Right atrium auricular region (tissue), 2 donors: Measurements from ENCODE around the gene CACHD1. TPM values are rescaled to one million over a fixed set of nuclear protein-coding genes. Genes with fewer than 3 reads are reported as not detected.

ENCODE experiments used
- DNase-seq: peaks from one replicate; pipeline ENCODE4 v3.0.0-alpha.2; 2019; ENCODE audit warnings: low spot score
- H3K27ac ChIP-seq, 2 donors: fragments of 200-600 bp; sonication (generic); 1 replicate in 1 of 2; 2 replicates in 1 of 2; pipeline ENCODE4 v1.5.1; 2016 to 2019
- H3K27me3 ChIP-seq, 2 donors: fragments of 200-600 bp; sonication (generic); one replicate each; pipeline versions ENCODE4 v1.5.1 to v1.6.0; 2017 to 2019
- H3K36me3 ChIP-seq: fragments of 200-600 bp; sonication (generic); one replicate; pipeline ENCODE4 v1.5.1; 2016
- H3K4me1 ChIP-seq, 2 donors: fragments of 200-600 bp; sonication (generic); one replicate each; pipeline versions ENCODE4 v1.5.1 to v1.6.0; 2017 to 2019
- H3K4me3 ChIP-seq, 2 donors: fragments of 200-600 bp; sonication (generic); 1 replicate in 1 of 2; 2 replicates in 1 of 2; pipeline ENCODE4 v1.5.1; 2017 to 2019; ENCODE audit warnings: mild to moderate bottlenecking in 1 of 2, moderate library complexity in 1 of 2
- H3K9me3 ChIP-seq, 2 donors: fragments of 200-600 bp; sonication (generic); one replicate each; pipeline ENCODE4 v1.5.1; 2019
- CTCF ChIP-seq, 2 donors: fragments of 200-600 bp; sonication (generic); IDR thresholded peaks; one replicate each; pipeline ENCODE4 v1.5.1; 2019; ENCODE audit warnings: antibody characterized with exemption in 2 of 2
- total RNA-seq, 2 donors: library from RNA; depleted of rRNA; stranded (reverse); fragments of >200 nt; gene quantifications; one replicate each; pipeline ENCODE4 v1.1.0, GENCODE V29; 2016

The CACHD1 gene
- total RNA-seq, 2 donors from 2014 or later = 3.1 to 8.5 TPM

- TF ChIP-seq CTCF (IDR thresholded peaks at IDR 0.05) = no peak
- H3K27ac ChIP-seq = no peak overlapping the region
- H3K4me1 ChIP-seq = no peaks in the 10 kb centered on the region
- DNase-seq = no peak
- no peak overlapping the region for H3K4me3 ChIP-seq
- H3K27me3 ChIP-seq = no peaks in the 10 kb centered on the region
- no peaks in the 10 kb centered on the region for H3K36me3 ChIP-seq
- no peaks in the 10 kb centered on the region for H3K9me3 ChIP-seq
Observed at GRCh38 chr1:64680599-64680998, 210.7 kb downstream of the CACHD1 start.

- no peaks in the 10 kb centered on the region for H3K9me3 ChIP-seq
- no peaks in the 10 kb centered on the region for H3K27me3 ChIP-seq
- no peaks in the 10 kb centered on the region for H3K36me3 ChIP-seq
- H3K27ac ChIP-seq = no peak overlapping the region
- no peak for DNase-seq
- H3K4me3 ChIP-seq = no peak overlapping the region
- no peak for TF ChIP-seq CTCF (IDR thresholded peaks at IDR 0.05)
- H3K4me1 ChIP-seq = no peaks in the 10 kb centered on the region
Observed at GRCh38 chr1:64681043-64681442, 211.1 kb downstream of the CACHD1 start.

- no peak for DNase-seq
- Histone ChIP-seq H3K4me3 (no peak overlapping the region), H3K9me3 (no peaks in the 10 kb centered on the region), H3K27me3 (no peaks in the 10 kb centered on the region), H3K4me1 (peaks cover 0 to 17% of the 10 kb centered on the region in 2 donors), H3K27ac (no peak overlapping the region), H3K36me3 (no peaks in the 10 kb centered on the region)
- TF ChIP-seq CTCF (IDR thresholded peaks at IDR 0.05) = no peak
Observed at GRCh38 chr1:64683419-64683818, 213.5 kb downstream of the CACHD1 start.

- Histone ChIP-seq H3K4me3 (no peak overlapping the region), H3K27ac (no peak overlapping the region), H3K4me1 (peaks cover 0 to 17% of the 10 kb centered on the region in 2 donors), H3K9me3 (no peaks in the 10 kb centered on the region), H3K36me3 (no peaks in the 10 kb centered on the region), H3K27me3 (no peaks in the 10 kb centered on the region)
- TF ChIP-seq CTCF (IDR thresholded peaks at IDR 0.05) = no peak
- DNase-seq = no peak
Observed at GRCh38 chr1:64685217-64685616, 215.3 kb downstream of the CACHD1 start.

GRCh38 chr1:64685765-64686341 is 215.9 kb downstream of the CACHD1 start:
- no peak overlapping the region for H3K27ac ChIP-seq
- TF ChIP-seq CTCF (IDR thresholded peaks at IDR 0.05) = no peak
- no peaks in the 10 kb centered on the region for H3K9me3 ChIP-seq
- H3K4me1 ChIP-seq = peaks cover 0 to 17% of the 10 kb centered on the region in 2 donors
- no peaks in the 10 kb centered on the region for H3K36me3 ChIP-seq
- H3K27me3 ChIP-seq = no peaks in the 10 kb centered on the region
- no peak overlapping the region for H3K4me3 ChIP-seq
- DNase-seq = no peak
